22Rv1 (cell line): ENCODE data around the gene KIAA0825.

ENCODE experiments used
- CTCF ChIP-seq: fragments of 450-650 bp; IDR thresholded peaks from 2 replicates; pipeline ENCODE4 v1.5.1; 2017; ENCODE audit warnings: mild to moderate bottlenecking
- ZFX ChIP-seq: fragments of 450-650 bp; IDR thresholded peaks from 2 replicates; pipeline ENCODE4 v1.6.1; 2017; ENCODE audit warnings: antibody characterized with exemption, borderline replicate concordance

GRCh38 chr5:94260096-94260495, 358.3 kb downstream of the KIAA0825 start:
- TF ChIP-seq CTCF, result no peak
- TF ChIP-seq ZFX, result no peak
